Breast epithelium (tissue), 3 donors: ENCODE measurements around the gene LRRC26.

ENCODE experiments used
- POLR2A ChIP-seq: fragments of 450-650 bp; IDR thresholded peaks from one replicate; pipeline ENCODE4 v1.6.1; 2016; ENCODE audit warnings: antibody characterized with exemption, mild to moderate bottlenecking, moderate library complexity
- TF ChIP-seq, protein P1 (sequence below), 3 donors: fragments of 450-650 bp; IDR thresholded peaks; one replicate each; pipeline ENCODE4 v1.5.1; 2016 to 2017; ENCODE audit warnings: antibody characterized with exemption in 3 of 3, mild to moderate bottlenecking in 3 of 3, moderate library complexity in 3 of 3

DNA sequence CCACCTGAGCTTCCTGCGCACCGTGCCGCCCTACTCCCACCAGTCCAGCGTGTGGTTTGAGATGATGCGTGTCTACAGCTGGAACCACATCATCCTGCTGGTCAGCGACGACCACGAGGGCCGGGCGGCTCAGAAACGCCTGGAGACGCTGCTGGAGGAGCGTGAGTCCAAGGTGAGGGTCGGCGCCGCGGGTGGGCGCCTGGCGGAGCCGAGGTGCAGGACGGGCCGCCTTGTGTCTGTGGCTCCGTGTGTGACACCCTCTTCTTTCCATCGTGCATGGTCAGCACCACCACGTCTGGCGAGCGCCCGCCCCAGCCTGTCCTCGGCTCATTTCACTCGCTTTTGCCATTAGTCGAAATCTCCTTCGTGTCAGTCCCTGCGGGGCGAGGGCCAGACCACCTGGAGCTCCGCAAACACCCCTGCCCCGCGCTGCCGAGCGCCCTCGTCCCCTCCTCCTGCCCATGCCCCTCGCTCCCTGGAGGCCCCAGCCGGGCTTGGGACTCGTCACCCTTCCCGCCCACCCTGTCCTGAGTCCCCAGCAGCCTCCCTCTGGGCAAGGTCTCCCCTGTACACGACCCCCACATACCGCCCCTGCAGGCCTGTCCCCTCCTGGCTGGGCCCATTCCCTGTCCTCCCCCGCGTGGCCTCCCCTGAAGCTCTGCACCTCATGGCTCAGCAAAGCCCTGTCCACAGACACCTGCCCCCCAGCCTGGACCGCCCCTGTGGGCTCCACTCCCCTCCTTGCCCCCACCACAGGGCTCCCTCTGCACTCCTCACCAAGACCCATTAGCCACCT lies 23.9 kb downstream of the LRRC26 start:
- no peak for TF ChIP-seq POLR2A
- TF ChIP-seq, protein P1, sequence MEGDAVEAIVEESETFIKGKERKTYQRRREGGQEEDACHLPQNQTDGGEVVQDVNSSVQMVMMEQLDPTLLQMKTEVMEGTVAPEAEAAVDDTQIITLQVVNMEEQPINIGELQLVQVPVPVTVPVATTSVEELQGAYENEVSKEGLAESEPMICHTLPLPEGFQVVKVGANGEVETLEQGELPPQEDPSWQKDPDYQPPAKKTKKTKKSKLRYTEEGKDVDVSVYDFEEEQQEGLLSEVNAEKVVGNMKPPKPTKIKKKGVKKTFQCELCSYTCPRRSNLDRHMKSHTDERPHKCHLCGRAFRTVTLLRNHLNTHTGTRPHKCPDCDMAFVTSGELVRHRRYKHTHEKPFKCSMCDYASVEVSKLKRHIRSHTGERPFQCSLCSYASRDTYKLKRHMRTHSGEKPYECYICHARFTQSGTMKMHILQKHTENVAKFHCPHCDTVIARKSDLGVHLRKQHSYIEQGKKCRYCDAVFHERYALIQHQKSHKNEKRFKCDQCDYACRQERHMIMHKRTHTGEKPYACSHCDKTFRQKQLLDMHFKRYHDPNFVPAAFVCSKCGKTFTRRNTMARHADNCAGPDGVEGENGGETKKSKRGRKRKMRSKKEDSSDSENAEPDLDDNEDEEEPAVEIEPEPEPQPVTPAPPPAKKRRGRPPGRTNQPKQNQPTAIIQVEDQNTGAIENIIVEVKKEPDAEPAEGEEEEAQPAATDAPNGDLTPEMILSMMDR (IDR thresholded peaks at IDR 0.05): no peak
